D721Med (cell line): ENCODE data around the gene C19orf47.

Experiments used
- DNase-seq: peaks from one replicate; pipeline ENCODE4 v3.0.0; 2011; ENCODE audit warnings: low spot score; ENCODE audit not compliant: insufficient read length
- FAIRE-seq: peaks from 2 replicates; lab custom pipeline; 2011; peaks lifted over from hg19 to GRCh38; lab: Jason Lieb, UNC
- TF ChIP-seq, protein P1 (sequence below): IDR thresholded peaks from 2 replicates; pipeline ENCODE4 v1.5.1; 2012; ENCODE audit warnings: mild to moderate bottlenecking, control low read depth; ENCODE audit not compliant: insufficient read depth; ENCODE audit errors: missing control alignments

The C19orf47 gene

DNA sequence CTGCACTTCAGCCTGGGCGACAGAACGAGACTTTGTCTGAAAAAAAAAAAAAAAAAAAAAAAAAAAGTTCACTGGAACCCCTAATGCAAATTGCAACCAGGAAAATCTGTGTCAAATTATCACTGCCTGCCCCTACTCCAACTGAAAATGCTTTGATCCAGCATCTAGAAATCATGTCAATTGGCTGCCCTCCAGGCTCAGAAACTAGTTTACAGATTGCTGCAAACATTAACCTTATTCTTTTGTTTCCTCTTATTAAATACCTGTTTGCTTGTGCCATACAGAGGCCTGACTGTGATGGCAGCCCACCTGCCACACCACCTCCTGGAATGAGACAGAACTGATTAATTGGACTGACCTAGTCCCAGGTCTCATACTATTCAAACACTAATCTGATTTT, 44.4 kb downstream of the C19orf47 start:
- DNase-seq (no peak), FAIRE-seq (no peak)
- TF ChIP-seq, protein P1, sequence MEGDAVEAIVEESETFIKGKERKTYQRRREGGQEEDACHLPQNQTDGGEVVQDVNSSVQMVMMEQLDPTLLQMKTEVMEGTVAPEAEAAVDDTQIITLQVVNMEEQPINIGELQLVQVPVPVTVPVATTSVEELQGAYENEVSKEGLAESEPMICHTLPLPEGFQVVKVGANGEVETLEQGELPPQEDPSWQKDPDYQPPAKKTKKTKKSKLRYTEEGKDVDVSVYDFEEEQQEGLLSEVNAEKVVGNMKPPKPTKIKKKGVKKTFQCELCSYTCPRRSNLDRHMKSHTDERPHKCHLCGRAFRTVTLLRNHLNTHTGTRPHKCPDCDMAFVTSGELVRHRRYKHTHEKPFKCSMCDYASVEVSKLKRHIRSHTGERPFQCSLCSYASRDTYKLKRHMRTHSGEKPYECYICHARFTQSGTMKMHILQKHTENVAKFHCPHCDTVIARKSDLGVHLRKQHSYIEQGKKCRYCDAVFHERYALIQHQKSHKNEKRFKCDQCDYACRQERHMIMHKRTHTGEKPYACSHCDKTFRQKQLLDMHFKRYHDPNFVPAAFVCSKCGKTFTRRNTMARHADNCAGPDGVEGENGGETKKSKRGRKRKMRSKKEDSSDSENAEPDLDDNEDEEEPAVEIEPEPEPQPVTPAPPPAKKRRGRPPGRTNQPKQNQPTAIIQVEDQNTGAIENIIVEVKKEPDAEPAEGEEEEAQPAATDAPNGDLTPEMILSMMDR, result no peak

DNA sequence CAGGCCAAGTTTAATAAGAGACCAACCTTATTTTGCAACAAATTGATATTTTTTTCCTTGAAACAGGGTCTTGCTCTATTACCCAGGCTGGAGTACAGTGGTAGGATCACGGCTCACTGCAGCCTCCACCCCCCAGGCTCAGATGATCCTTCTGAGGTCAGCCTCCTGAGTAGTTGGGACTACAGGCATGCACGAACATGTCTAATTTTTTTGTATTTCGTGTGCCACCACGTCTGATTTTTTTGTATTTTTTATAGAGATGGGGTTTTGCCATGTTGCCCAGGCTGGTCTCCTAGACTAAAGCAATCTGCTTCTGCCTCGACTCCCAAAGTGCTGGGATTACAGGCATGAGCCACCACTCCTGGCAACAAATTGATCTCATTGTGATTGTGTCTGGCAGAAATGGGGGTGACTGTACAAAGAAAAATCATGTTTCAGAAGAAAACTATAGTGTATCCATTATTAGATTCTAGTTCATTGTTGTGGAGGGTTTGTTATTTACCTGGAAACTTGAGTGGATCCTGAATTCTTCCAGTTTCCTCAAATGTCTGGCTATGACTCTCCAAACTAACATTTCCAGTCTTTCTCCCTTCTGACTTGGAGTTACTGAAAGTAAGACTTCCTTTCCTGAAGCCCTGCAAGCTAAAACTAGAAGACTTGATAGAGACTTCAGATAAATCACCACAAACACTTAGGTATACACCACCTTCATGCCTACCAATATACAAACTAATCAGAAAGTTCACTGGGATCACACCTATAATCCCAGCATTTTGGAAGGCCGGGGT, 45.8 kb downstream of the C19orf47 start:
- FAIRE-seq (no peak), DNase-seq (no peak)
- TF ChIP-seq, protein P1, result no peak

DNA sequence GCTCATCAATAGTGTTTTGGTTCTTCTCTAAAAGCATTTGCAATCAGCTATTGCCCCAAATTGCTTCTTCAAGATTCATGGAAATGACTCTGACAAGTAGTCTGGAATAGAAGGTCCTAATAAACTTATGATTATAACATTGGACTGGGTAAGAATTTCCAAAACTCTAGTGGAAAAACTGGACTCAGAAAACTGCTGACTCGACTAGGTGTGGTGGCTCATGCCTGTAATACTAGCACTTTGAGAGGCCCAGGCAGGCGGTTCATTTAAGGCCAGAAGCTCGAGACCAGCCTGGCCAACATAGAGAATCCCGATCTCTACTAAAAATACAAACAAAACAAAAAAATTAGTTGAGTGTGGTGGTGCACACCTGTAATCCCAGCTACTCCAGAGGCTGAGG, 47.5 kb downstream of the C19orf47 start:
- no peak for DNase-seq
- FAIRE-seq, result no peak
- TF ChIP-seq, protein P1, result no peak

DNA sequence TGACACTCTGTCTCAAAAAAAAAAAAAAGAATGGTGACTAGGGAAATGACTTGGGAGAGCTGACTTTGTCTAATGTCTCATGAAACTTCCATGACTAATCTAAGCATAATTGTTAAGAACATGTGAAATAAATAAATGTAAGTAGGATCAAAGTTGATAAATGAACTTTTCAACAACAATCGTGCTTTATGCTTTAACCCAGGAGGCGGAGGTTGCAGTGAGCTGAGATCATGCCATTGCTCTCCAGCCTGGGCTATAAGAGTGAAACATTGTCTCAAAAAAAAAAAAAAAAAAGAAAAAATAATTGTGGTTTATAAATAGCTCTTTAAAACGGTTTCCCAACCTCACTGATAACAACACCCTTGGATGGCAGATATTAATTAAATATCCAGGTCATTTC, 50.2 kb downstream of the C19orf47 start:
- TF ChIP-seq, protein P1, result no peak
- no peak for FAIRE-seq
- DNase-seq, result no peak

DNA sequence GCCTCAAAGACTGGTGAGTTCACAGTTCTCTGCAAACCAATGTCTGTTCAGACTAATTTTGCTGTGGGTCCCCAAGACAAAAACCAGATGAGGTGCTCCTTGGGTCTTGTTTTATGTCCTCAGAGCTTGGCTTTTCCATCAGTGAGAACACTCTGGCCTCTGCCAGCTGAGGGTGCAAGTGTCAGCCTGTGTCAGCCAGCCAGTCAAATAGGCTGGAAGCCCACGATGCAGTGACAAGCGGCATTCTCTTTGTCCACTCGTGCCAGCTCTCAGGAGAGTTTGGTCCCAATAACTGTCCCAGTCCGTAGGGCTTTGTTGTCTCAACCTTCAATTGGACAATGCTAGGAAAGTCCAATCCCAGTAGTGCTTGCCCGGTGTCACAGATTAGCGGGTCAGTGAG, 53.6 kb downstream of the C19orf47 start:
- TF ChIP-seq, protein P1, result no peak
- FAIRE-seq (no peak), DNase-seq (no peak)

DNA sequence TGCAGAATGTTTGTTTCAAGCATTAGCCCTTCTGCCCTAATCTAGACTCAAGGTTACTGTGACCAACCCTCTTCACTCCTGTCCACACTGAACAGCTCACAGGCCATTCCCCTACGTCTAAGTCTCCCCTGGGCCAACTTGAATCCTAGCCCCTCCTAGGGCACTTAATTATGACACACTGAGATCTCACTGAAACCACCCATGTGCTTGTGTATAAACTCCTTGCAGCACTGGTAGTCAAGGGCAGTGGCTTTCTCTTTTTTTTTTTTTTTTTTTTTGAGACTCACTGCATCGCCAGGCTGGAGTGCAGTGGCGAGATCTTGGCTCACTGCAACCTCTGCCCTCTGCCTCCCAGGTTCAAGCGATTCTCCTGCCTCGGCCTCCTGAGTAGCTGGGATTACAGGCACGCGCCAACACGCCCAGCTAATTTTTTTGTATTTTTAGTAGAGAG, 61.2 kb downstream of the C19orf47 start:
- FAIRE-seq, result no peak
- no peak for DNase-seq
- TF ChIP-seq, protein P1, result no peak
